Measurements from ENCODE around the gene ACOXL. TPM values are rescaled to one million over a fixed set of nuclear protein-coding genes. Genes with fewer than 3 reads are reported as not detected.

ACOXL gene
- total and polyA plus RNA-seq, 4 donors = 0.13 TPM; not detected in 3

DNA sequence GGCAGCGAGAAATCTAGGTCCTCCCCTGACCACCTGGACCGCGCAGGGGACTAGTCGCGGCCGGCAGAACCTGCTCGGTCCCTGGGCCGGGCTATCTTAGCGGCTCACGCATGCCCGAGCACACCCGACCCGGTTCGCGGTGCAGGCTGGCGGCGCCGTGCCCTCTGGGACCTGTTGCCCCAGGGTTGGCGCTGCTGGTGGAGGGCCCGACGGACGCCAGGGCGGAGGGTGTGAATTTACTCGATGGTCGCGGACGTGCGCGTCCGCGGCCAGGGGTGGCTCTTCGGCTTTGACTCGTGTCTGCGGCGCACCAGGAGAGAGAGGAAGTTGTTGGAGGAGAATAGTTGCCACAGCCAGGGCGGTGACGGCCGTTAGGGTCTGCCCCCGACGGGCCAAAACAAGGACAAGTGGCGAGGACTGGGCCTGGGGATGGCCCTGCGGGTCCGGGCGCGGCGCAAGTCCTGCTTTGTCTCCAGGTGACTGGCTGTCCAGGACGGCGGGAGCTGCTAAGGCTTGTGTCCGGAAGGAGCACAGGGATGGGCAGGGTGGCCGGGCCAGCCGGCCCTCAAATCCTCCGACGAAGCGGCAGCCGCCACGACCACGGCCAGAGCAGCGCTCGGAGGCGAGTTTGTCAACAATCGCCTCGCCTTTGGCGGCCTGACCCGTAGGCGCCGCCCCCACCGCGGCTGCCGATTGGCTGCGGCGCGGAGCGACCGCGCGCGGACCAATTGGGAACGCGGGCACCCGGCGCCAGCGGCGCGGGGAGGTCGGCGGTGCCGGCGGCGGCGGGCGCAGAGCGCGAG lies 389.7 kb downstream of the ACOXL start:
- Histone ChIP-seq H3K4me3 (ENCODE audit: low read length in 2 of 2) (peak overlapping the region; percentile 44 to 50), H3K36me3 (ENCODE audit: control insufficient read depth in 1 of 2, insufficient read depth in 2 of 2, low read length in 1 of 2) (no peaks in the 10 kb centered on the region), H3K9me3 (ENCODE audit: control insufficient read depth, low read length) (no peaks in the 10 kb centered on the region), H3K27ac (ENCODE audit: low read depth in 1 of 2, low read length in 2 of 2) (no peak overlapping the region), H3K4me1 (ENCODE audit: control insufficient read depth in 1 of 2, insufficient read depth in 2 of 2, low read length in 2 of 2) (no peaks in the 10 kb centered on the region), H3K27me3 (ENCODE audit: control insufficient read depth in 1 of 2, insufficient read depth in 2 of 2, low read length in 1 of 2) (peaks cover 0 to 2% of the 10 kb centered on the region in 2 donors)
- WGBS, 2 donors = 0 to 1% methylated on average over 84 to 93 of the region's 93 CpGs
- ATAC-seq (ENCODE audit: low FRiP score) = peak; percentile 88
- intact Hi-C loops (cut with DNase I) = no loop called here
- DNase-seq = peak; percentile 92 to 95

DNA sequence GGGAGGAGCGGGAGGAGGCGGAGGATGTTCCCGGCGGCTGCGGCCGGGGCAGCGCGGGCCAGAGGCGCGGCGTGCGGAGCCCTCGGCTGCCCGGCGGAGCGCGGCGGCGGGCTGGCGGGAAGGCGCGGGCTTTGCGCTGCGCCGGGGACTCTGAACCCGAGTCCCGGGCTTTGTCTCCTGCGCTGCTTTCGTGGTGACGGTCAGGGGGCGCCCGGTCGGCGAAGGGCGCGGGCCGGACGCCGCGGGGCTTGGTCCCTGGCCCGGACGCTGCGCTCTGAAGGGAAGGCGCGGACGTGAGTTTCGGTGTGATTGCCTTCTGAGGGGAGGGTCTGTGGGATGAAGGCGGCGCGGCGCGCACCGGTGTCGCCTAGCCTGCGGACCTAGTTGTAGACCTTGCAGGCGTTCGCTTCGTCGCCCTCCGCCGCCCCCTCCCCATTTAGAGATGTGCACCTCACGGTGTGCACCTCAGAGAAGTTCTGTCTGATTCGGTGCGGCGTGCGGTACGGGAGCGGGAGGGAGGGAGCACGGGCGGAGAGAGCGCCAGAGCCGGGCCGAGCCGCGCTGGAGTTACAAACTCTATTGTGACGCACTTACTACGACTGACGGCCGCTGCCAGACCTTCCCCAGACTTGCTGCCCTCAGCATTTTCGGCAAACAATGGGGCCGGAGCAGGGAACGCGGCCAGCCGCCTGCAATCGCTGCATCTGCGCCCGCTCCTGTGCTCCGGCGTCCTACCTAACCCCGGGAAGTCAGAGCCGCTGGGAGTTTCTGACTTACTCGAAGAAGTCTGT lies 390.5 kb downstream of the ACOXL start:
- ATAC-seq (ENCODE audit: low FRiP score) = peak; percentile 80
- Histone ChIP-seq H3K27ac (ENCODE audit: low read depth in 1 of 2, low read length in 2 of 2) (no peak overlapping the region), H3K36me3 (ENCODE audit: control insufficient read depth in 1 of 2, insufficient read depth in 2 of 2, low read length in 1 of 2) (peaks cover 0 to 2% of the 10 kb centered on the region in 2 donors), H3K27me3 (ENCODE audit: control insufficient read depth in 1 of 2, insufficient read depth in 2 of 2, low read length in 1 of 2) (peaks cover 0 to 2% of the 10 kb centered on the region in 2 donors), H3K4me3 (ENCODE audit: low read length in 2 of 2) (peak overlapping the region; percentile 28 to 50), H3K4me1 (ENCODE audit: control insufficient read depth in 1 of 2, insufficient read depth in 2 of 2, low read length in 2 of 2) (no peaks in the 10 kb centered on the region), H3K9me3 (ENCODE audit: control insufficient read depth, low read length) (no peaks in the 10 kb centered on the region)
- intact Hi-C loops (cut with DNase I) = no loop called here
- DNase-seq = peak; percentile 91 to 93
- WGBS, 2 donors = 0% methylated on average over 62 to 92 of the region's 92 CpGs

DNA sequence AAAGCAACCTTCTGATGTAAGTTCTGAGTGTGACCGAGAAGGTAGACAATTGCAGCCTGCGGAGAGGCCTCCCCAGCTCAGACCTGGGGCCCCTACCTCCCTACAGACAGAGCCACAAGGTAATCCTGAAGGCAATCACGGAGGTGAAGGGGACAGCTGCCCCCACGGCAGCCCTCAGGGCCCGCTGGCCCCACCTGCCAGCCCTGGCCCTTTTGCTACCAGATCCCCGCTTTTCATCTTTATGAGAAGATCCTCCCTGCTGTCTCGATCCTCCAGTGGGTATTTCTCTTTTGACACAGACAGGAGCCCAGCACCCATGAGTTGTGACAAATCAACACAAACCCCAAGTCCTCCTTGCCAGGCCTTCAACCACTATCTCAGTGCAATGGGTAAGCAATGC lies 391.4 kb downstream of the ACOXL start:
- H3K27me3 ChIP-seq (ENCODE audit: control insufficient read depth in 1 of 2, insufficient read depth in 2 of 2, low read length in 1 of 2) = peaks cover 0 to 2% of the 10 kb centered on the region in 2 donors
- no peak overlapping the region for H3K4me3 ChIP-seq (ENCODE audit: low read length in 2 of 2)
- intact Hi-C loops (cut with DNase I) = no loop called here
- H3K36me3 ChIP-seq (ENCODE audit: control insufficient read depth in 1 of 2, insufficient read depth in 2 of 2, low read length in 1 of 2) = peaks cover 0 to 2% of the 10 kb centered on the region in 2 donors
- H3K27ac ChIP-seq (ENCODE audit: low read depth in 1 of 2, low read length in 2 of 2) = no peak overlapping the region
- H3K9me3 ChIP-seq (ENCODE audit: control insufficient read depth, low read length) = no peaks in the 10 kb centered on the region
- DNase-seq (no peak), ATAC-seq (ENCODE audit: low FRiP score) (no peak)
- WGBS, 2 donors = 93 to 95% methylated on average over 7 of the region's 7 CpGs
- H3K4me1 ChIP-seq (ENCODE audit: control insufficient read depth in 1 of 2, insufficient read depth in 2 of 2, low read length in 2 of 2) = no peaks in the 10 kb centered on the region

DNA sequence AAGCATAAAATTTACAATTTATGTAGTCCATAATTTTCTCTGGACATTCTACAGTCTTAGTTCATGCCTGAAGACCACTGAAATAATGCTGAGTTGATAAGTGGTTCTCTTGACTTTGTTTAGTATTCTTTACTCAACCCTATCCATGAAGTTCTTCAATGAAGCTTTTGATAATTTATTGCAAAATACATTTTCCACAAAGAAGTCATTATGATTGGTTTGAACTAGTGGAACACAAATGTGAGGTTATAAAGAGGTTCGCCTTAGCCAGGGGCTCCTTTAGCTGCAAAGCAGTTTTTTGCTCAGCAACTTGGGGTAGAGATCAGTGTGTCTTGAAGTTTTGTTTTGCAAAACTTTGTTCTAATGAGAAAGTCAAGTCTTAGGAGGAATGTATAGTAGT lies 394.2 kb downstream of the ACOXL start:
- WGBS, 2 donors = 93 to 95% methylated on average over 1 of the region's 1 CpG
- Histone ChIP-seq H3K36me3 (ENCODE audit: control insufficient read depth in 1 of 2, insufficient read depth in 2 of 2, low read length in 1 of 2) (peaks cover 0 to 2% of the 10 kb centered on the region in 2 donors), H3K27me3 (ENCODE audit: control insufficient read depth in 1 of 2, insufficient read depth in 2 of 2, low read length in 1 of 2) (no peaks in the 10 kb centered on the region), H3K4me1 (ENCODE audit: control insufficient read depth in 1 of 2, insufficient read depth in 2 of 2, low read length in 2 of 2) (no peaks in the 10 kb centered on the region), H3K4me3 (ENCODE audit: low read length in 2 of 2) (no peak overlapping the region), H3K9me3 (ENCODE audit: control insufficient read depth, low read length) (no peaks in the 10 kb centered on the region), H3K27ac (ENCODE audit: low read depth in 1 of 2, low read length in 2 of 2) (no peak overlapping the region)
- ATAC-seq (ENCODE audit: low FRiP score) (no peak), DNase-seq (no peak)
- intact Hi-C loops (cut with DNase I) = no loop called here

DNA sequence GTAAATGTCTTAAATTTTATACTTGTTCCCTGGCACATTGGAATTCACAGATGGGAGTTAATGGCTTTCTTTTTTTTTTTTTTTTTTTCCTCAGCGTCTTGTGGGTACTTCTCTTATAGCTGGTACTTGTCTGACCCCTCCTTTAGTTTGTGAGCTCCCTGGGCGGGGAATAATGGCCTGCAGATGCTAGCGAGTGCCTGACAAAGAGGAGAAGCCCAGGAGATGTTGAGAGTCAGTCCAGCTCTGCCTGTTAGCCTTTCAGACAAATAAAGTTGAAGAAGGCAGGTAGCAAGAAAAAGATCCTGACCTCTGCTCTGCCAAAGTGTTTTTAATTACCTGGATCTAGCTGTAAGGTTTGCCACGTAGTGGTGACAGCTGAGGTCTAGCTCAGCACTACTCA lies 395.0 kb downstream of the ACOXL start:
- no peak for ATAC-seq (ENCODE audit: low FRiP score)
- WGBS, 2 donors = 89 to 91% methylated on average over 4 of the region's 4 CpGs
- H3K27ac ChIP-seq (ENCODE audit: low read depth in 1 of 2, low read length in 2 of 2) = no peak overlapping the region
- H3K27me3 ChIP-seq (ENCODE audit: control insufficient read depth in 1 of 2, insufficient read depth in 2 of 2, low read length in 1 of 2) = no peaks in the 10 kb centered on the region
- no peak overlapping the region for H3K4me3 ChIP-seq (ENCODE audit: low read length in 2 of 2)
- H3K36me3 ChIP-seq (ENCODE audit: control insufficient read depth in 1 of 2, insufficient read depth in 2 of 2, low read length in 1 of 2) = peaks cover 0 to 2% of the 10 kb centered on the region in 2 donors
- no peaks in the 10 kb centered on the region for H3K4me1 ChIP-seq (ENCODE audit: control insufficient read depth in 1 of 2, insufficient read depth in 2 of 2, low read length in 2 of 2)
- DNase-seq = no peak
- intact Hi-C loops (cut with DNase I) = no loop called here
- no peaks in the 10 kb centered on the region for H3K9me3 ChIP-seq (ENCODE audit: control insufficient read depth, low read length)

DNA sequence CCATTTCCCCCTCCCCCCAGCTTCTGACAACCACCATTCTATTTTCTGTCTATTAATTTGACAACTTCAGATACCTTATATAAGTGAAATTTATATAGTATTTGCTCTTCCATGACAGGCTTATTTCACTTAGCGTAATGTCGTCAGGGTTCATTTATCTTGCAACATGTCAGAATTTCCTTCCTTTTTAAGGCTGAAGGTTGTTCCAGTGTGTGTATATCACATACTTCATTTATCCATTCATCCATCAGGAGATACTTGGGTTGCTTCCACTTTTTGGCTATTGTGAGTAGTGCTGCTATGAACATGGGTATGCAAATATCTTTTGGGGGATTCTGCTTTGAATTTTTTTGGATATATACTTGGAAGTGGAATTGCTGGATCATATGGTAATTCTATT lies 395.7 kb downstream of the ACOXL start:
- 95 to 98% methylated on average over 2 of the region's 2 CpGs for WGBS, 2 donors
- Histone ChIP-seq H3K4me3 (ENCODE audit: low read length in 2 of 2) (no peak overlapping the region), H3K9me3 (ENCODE audit: control insufficient read depth, low read length) (no peaks in the 10 kb centered on the region), H3K36me3 (ENCODE audit: control insufficient read depth in 1 of 2, insufficient read depth in 2 of 2, low read length in 1 of 2) (peaks cover 0 to 2% of the 10 kb centered on the region in 2 donors), H3K4me1 (ENCODE audit: control insufficient read depth in 1 of 2, insufficient read depth in 2 of 2, low read length in 2 of 2) (no peaks in the 10 kb centered on the region), H3K27ac (ENCODE audit: low read depth in 1 of 2, low read length in 2 of 2) (no peak overlapping the region), H3K27me3 (ENCODE audit: control insufficient read depth in 1 of 2, insufficient read depth in 2 of 2, low read length in 1 of 2) (no peaks in the 10 kb centered on the region)
- intact Hi-C loops (cut with DNase I) = loop anchor here in 1 of 2 donors (2.0 kb wide), 1 partner anchor 31 kb away; no protein-coding TSS in a partner anchor
- DNase-seq (no peak), ATAC-seq (ENCODE audit: low FRiP score) (no peak)

DNA sequence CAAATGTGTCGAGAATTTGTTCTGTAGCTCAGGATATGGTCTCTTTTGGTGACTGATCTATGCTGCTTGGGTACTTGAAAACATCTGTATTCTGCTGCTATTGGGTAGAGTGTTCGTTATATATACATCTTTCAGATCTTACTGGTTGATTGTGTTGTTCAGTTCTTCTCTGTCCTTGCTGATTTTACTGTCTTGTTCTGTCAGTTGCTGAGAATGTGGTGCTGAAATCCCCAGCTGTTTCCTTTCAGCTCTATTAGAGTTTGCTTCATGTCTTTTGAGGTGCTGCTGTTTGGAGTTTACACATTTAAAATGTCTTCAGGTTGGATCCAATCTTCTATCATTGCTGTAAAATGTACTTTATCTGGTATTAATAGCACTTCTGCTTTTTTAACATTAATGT lies 401.2 kb downstream of the ACOXL start:
- intact Hi-C loops (cut with DNase I) = no loop called here
- Histone ChIP-seq H3K4me1 (ENCODE audit: control insufficient read depth in 1 of 2, insufficient read depth in 2 of 2, low read length in 2 of 2) (no peaks in the 10 kb centered on the region), H3K27ac (ENCODE audit: low read depth in 1 of 2, low read length in 2 of 2) (no peak overlapping the region), H3K27me3 (ENCODE audit: control insufficient read depth in 1 of 2, insufficient read depth in 2 of 2, low read length in 1 of 2) (no peaks in the 10 kb centered on the region), H3K36me3 (ENCODE audit: control insufficient read depth in 1 of 2, insufficient read depth in 2 of 2, low read length in 1 of 2) (no peaks in the 10 kb centered on the region), H3K4me3 (ENCODE audit: low read length in 2 of 2) (no peak overlapping the region), H3K9me3 (ENCODE audit: control insufficient read depth, low read length) (no peaks in the 10 kb centered on the region)
- no peak for ATAC-seq (ENCODE audit: low FRiP score)
- no peak for DNase-seq
- WGBS, 2 donors = 54 to 67% methylated on average over 2 of the region's 2 CpGs

DNA sequence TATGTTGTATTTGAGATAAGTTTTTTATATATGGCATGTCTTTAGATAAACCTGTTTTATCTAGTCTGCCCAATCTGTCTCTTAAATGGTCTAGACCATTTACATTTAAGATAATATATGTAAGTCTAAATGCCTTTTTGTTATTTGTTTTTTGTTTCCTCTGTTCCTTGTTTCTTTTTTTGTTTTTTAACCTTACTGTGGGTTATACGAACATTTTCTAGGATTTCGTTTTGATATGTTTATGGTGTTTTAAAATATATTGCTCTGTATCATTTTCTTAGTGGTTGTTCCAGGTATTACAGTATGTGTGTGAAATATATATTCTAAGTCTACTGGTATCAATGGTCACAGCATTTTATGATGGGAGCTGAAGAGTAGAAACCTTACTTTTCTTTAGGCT lies 401.7 kb downstream of the ACOXL start:
- H3K36me3 ChIP-seq (ENCODE audit: control insufficient read depth in 1 of 2, insufficient read depth in 2 of 2, low read length in 1 of 2) = no peaks in the 10 kb centered on the region
- H3K4me3 ChIP-seq (ENCODE audit: low read length in 2 of 2) = no peak overlapping the region
- intact Hi-C loops (cut with DNase I) = no loop called here
- no peaks in the 10 kb centered on the region for H3K4me1 ChIP-seq (ENCODE audit: control insufficient read depth in 1 of 2, insufficient read depth in 2 of 2, low read length in 2 of 2)
- DNase-seq = no peak
- no peak for ATAC-seq (ENCODE audit: low FRiP score)
- no peaks in the 10 kb centered on the region for H3K27me3 ChIP-seq (ENCODE audit: control insufficient read depth in 1 of 2, insufficient read depth in 2 of 2, low read length in 1 of 2)
- WGBS, 2 donors = 97 to 99% methylated on average over 2 of the region's 2 CpGs
- no peaks in the 10 kb centered on the region for H3K9me3 ChIP-seq (ENCODE audit: control insufficient read depth, low read length)
- H3K27ac ChIP-seq (ENCODE audit: low read depth in 1 of 2, low read length in 2 of 2) = no peak overlapping the region
